Skeletal muscle satellite cell (primary cell): ENCODE results near the gene ATP6AP2.
"Not testable (repeated sequence)": the region's sequence is repeated elsewhere in the genome, so short reads cannot be mapped to it uniquely, and the experiment has no call there.

Experiments used
- H3K27me3 ChIP-seq: 2 replicates; pipeline ENCODE4 v1.7.0; 2013; ENCODE audit warnings: low read length; ENCODE audit not compliant: control insufficient read depth, insufficient read depth
- H3K36me3 ChIP-seq: 2 replicates; pipeline ENCODE4 v1.7.0; 2013; ENCODE audit warnings: mild to moderate bottlenecking, control low read depth, low read length; ENCODE audit not compliant: insufficient read depth
- H3K4me1 ChIP-seq: 2 replicates; pipeline ENCODE4 v1.7.0; 2013; ENCODE audit warnings: low read length; ENCODE audit not compliant: control insufficient read depth, insufficient read depth
- H3K4me2 ChIP-seq: 2 replicates; pipeline ENCODE4 v1.7.0; 2013; ENCODE audit warnings: mild to moderate bottlenecking, low read length
- H3K4me3 ChIP-seq: 2 replicates; pipeline ENCODE4 v1.7.0; 2013; ENCODE audit warnings: low read length
- H3K9ac ChIP-seq: 2 replicates; pipeline ENCODE4 v1.7.0; 2013; ENCODE audit warnings: mild to moderate bottlenecking, low read depth, low read length, moderate library complexity
- H3K9me3 ChIP-seq: replicated peaks from 2 replicates; pipeline ENCODE4 v1.7.0; 2013; ENCODE audit warnings: mild to moderate bottlenecking, control low read depth, low read length

ATP6AP2 gene

GRCh38 chrX:40578039-40578695 is 2.6 kb upstream of the ATP6AP2 start:
- Histone ChIP-seq H3K4me1 (peaks cover 6% of the 10 kb centered on the region), H3K27me3 (peaks cover 18% of the 10 kb centered on the region), H3K9ac (no peak overlapping the region), H3K9me3 (no peaks in the 10 kb centered on the region), H3K36me3 (no peaks in the 10 kb centered on the region), H3K4me3 (no peak overlapping the region), H3K4me2 (no peak overlapping the region)

- Histone ChIP-seq H3K4me2 (no peak overlapping the region), H3K4me3 (no peak overlapping the region), H3K9ac (no peak overlapping the region), H3K36me3 (no peaks in the 10 kb centered on the region), H3K9me3 (no peaks in the 10 kb centered on the region), H3K27me3 (peaks cover 24% of the 10 kb centered on the region), H3K4me1 (peaks cover 6% of the 10 kb centered on the region)
These were observed 1.6 kb upstream of the ATP6AP2 start for GRCh38 chrX:40579141-40579540.

- Histone ChIP-seq H3K4me1 (peaks cover 6% of the 10 kb centered on the region), H3K4me2 (peak overlapping the region; percentile 78), H3K27me3 (peaks cover 24% of the 10 kb centered on the region), H3K9ac (peak overlapping the region; percentile 77), H3K4me3 (peak overlapping the region; percentile 99), H3K36me3 (no peaks in the 10 kb centered on the region), H3K9me3 (no peaks in the 10 kb centered on the region)
These were observed 752 bp upstream of the ATP6AP2 start for GRCh38 chrX:40579900-40580536.

- Histone ChIP-seq H3K4me1 (peaks cover 6% of the 10 kb centered on the region), H3K4me3 (peak overlapping the region; percentile 99), H3K4me2 (peak overlapping the region; percentile 77), H3K36me3 (no peaks in the 10 kb centered on the region), H3K9ac (peak overlapping the region; percentile 77), H3K9me3 (no peaks in the 10 kb centered on the region), H3K27me3 (peaks cover 28% of the 10 kb centered on the region)
These were observed 658 bp downstream of the ATP6AP2 start for GRCh38 chrX:40581336-40581920.

- H3K4me3 ChIP-seq, H3K9me3 ChIP-seq, H3K36me3 ChIP-seq, H3K4me1 ChIP-seq: not testable (repeated sequence)
- H3K9ac ChIP-seq, result peak overlapping the region; percentile 77
- peak overlapping the region; percentile 77 for H3K4me2 ChIP-seq
- H3K27me3 ChIP-seq, result peaks cover 28% of the 10 kb centered on the region
These were observed 1.4 kb downstream of the ATP6AP2 start for GRCh38 chrX:40582178-40582577.

GRCh38 chrX:40582811-40583210 is 2.0 kb downstream of the ATP6AP2 start:
- Histone ChIP-seq H3K4me3 (no peak overlapping the region), H3K4me1 (peaks cover 6% of the 10 kb centered on the region), H3K27me3 (peaks cover 22% of the 10 kb centered on the region)

DNA sequence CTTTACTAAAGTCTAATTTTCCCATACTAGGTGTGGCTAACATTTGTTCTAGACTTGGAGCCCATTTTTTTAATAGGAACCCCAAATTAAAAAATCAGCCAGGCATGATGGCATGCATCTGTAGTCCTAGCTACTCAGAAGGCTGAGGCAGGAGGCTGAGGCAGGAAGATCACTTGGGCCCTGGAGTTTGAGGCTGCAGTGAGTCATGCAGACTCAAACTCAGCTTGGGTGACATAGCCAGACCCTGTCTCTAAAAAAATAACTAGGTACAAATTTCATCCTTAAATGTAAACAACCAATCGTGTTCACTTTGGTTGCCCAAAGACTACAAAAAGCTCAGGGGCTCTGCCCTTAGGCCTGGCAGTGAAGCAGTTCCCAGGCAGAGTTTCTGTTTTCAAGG is 6.9 kb downstream of the ATP6AP2 start:
- H3K4me2 ChIP-seq, H3K9me3 ChIP-seq, H3K36me3 ChIP-seq, H3K9ac ChIP-seq, H3K4me1 ChIP-seq, H3K4me3 ChIP-seq: not testable (repeated sequence)
- H3K27me3 ChIP-seq, result peaks cover 12% of the 10 kb centered on the region

More at GRCh38 chrX:40582811-40583210, 2.0 kb downstream of the ATP6AP2 start:
- Histone ChIP-seq H3K4me2 (no peak overlapping the region), H3K36me3 (no peaks in the 10 kb centered on the region), H3K9ac (no peak overlapping the region), H3K9me3 (no peaks in the 10 kb centered on the region)

DNA sequence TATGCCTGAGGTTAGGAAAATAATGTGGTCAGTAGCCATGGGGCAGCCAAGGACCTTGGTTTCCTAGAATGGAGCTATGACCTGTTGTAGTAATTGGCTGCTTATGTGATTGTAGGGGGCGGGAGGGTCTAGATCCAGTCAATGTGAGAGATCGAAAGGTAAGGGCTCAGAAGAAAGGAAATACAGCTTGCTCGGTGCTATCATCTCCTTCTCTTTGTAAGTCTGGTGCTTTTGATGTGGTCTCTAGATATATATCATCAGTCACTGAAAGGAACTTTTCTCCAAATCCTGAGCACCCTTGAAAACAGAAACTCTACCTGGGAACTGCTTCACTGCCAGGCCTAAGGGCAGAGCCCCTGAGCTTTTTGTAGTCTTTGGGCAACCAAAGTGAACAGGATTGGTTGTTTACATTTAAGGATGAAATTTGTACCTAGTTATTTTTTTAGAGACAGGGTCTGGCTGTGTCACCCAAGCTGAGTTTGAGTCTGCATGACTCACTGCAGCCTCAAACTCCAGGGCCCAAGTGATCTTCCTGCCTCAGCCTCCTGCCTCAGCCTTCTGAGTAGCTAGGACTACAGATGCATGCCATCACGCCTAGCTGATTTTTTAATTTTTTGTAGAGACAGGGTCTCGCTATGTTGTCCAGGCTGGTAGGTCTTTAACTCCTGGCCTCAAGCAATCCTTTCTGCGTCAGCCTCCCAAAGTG is 9.0 kb downstream of the ATP6AP2 start:
- H3K27me3 ChIP-seq, H3K9ac ChIP-seq, H3K36me3 ChIP-seq, H3K4me2 ChIP-seq, H3K4me1 ChIP-seq, H3K4me3 ChIP-seq, H3K9me3 ChIP-seq: not testable (repeated sequence)

- Histone ChIP-seq H3K27me3 (peaks cover 17% of the 10 kb centered on the region), H3K4me3 (no peak overlapping the region), H3K4me2 (no peak overlapping the region), H3K9me3 (no peaks in the 10 kb centered on the region), H3K9ac (no peak overlapping the region), H3K4me1 (no peaks in the 10 kb centered on the region), H3K36me3 (peaks cover 10% of the 10 kb centered on the region)
These were observed 22.7 kb downstream of the ATP6AP2 start for GRCh38 chrX:40603446-40603845.

DNA sequence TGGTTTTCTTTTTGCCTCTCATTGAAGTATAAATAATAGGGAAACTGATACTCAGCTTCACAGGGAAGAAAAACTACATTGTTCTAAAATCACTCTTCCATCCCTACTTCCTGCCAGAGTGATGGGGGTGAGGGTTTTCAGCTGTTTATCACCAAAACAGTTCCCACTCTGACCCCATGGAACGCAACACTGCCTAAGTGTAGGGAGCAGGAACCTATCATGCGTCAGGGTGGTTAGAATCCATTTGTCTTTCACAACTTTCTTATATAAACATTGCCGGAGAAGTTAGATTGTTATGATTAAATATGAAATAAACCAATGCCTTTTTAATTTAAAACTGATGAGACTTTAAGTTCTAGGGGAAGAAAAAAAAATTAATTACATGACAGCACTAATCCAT is 26.6 kb downstream of the ATP6AP2 start:
- H3K27me3 ChIP-seq, result peaks cover 7% of the 10 kb centered on the region

GRCh38 chrX:40612511-40612910 is 31.7 kb downstream of the ATP6AP2 start:
- Histone ChIP-seq H3K27me3 (peaks cover 9% of the 10 kb centered on the region), H3K4me1 (no peaks in the 10 kb centered on the region), H3K36me3 (no peaks in the 10 kb centered on the region), H3K9ac (no peak overlapping the region), H3K9me3 (no peaks in the 10 kb centered on the region), H3K4me3 (no peak overlapping the region), H3K4me2 (no peak overlapping the region)

More for the DNA sequence above, 26.6 kb downstream of the ATP6AP2 start:
- Histone ChIP-seq H3K9me3 (no peaks in the 10 kb centered on the region), H3K9ac (no peak overlapping the region), H3K4me3 (no peak overlapping the region), H3K36me3 (peaks cover 5% of the 10 kb centered on the region), H3K4me2 (no peak overlapping the region), H3K4me1 (no peaks in the 10 kb centered on the region)
